Measurements from ENCODE around the gene LYRM4.
A peak's percentile ranks its signal among the peaks of the same experiment; 100 is the strongest.

LYRM4 gene

DNA sequence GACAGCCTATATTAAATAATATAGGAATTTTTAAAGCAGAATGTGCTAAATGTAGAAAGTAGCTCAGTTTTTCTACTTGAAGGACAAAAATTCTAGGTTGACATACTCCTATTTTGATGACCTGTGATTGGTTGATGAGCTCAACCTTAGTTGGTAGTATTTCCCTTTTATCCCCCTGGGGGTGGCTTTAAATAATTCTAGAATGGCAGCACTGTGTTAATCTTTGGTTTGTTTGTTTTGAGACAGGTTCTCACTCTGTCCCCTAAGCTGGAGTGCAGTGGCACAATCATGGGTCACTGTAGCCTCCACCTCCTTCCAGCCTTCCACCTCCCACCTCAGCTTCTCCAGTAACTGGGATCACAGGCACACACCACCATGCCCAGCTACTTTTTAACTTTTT, 29.8 kb upstream of the LYRM4 start:
- no peak for DNase-seq (ENCODE audit: low read depth)
- H3K4me3 ChIP-seq (ENCODE audit: low read depth, low read length) = no peak overlapping the region
- TF ChIP-seq, protein P1, sequence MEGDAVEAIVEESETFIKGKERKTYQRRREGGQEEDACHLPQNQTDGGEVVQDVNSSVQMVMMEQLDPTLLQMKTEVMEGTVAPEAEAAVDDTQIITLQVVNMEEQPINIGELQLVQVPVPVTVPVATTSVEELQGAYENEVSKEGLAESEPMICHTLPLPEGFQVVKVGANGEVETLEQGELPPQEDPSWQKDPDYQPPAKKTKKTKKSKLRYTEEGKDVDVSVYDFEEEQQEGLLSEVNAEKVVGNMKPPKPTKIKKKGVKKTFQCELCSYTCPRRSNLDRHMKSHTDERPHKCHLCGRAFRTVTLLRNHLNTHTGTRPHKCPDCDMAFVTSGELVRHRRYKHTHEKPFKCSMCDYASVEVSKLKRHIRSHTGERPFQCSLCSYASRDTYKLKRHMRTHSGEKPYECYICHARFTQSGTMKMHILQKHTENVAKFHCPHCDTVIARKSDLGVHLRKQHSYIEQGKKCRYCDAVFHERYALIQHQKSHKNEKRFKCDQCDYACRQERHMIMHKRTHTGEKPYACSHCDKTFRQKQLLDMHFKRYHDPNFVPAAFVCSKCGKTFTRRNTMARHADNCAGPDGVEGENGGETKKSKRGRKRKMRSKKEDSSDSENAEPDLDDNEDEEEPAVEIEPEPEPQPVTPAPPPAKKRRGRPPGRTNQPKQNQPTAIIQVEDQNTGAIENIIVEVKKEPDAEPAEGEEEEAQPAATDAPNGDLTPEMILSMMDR (IDR thresholded peaks at IDR 0.05; ENCODE audit: low read depth, low read length, missing control alignments) = no peak
- in situ Hi-C loops (cut with HindIII; ENCODE audit: low sequenced_read_pairs) = no loop called here

DNA sequence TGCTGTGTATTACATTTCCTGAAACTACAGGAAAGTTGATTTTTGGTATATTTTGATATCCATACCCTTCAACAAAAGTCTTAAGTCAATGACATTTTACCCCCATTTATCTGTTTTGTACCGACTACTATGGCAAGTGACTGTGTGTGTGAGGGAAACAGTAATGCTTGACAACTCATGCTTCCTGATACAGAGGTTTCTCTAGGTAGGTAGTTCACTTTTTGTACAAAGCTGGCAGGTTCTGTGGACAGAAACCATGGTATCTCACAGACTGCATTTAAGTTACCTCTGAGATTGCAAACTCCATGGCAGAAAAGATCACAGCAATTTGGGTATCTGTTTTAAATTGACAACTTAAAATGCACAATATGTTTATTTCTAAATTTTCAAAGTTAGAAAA, 29.3 kb upstream of the LYRM4 start:
- TF ChIP-seq, protein P1 (IDR thresholded peaks at IDR 0.05; ENCODE audit: low read depth, low read length, missing control alignments) = no peak
- in situ Hi-C loops (cut with HindIII; ENCODE audit: low sequenced_read_pairs) = no loop called here
- no peak for DNase-seq (ENCODE audit: low read depth)
- H3K4me3 ChIP-seq (ENCODE audit: low read depth, low read length) = no peak overlapping the region

DNA sequence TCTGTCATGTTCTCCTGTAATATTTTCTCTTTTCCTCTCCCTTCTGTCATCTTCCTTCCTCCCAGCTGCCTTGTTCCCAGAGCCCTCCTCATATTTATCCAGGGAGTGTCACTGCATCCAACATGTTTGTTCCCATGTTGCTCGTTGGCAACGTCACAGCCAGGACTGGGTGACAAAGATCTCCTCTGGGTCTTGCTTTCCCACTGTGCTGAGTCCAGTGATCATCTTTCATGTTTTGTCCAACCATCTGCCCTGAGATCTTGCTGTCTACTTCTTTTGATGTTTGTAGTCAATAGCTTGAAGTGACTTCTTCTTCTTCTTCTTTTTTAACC, 27.2 kb upstream of the LYRM4 start:
- TF ChIP-seq, protein P1 (IDR thresholded peaks at IDR 0.05; ENCODE audit: low read depth, low read length, missing control alignments) = no peak
- DNase-seq (ENCODE audit: low read depth) = no peak
- in situ Hi-C loops (cut with HindIII; ENCODE audit: low sequenced_read_pairs) = no loop called here
- no peak overlapping the region for H3K4me3 ChIP-seq (ENCODE audit: low read depth, low read length)

DNA sequence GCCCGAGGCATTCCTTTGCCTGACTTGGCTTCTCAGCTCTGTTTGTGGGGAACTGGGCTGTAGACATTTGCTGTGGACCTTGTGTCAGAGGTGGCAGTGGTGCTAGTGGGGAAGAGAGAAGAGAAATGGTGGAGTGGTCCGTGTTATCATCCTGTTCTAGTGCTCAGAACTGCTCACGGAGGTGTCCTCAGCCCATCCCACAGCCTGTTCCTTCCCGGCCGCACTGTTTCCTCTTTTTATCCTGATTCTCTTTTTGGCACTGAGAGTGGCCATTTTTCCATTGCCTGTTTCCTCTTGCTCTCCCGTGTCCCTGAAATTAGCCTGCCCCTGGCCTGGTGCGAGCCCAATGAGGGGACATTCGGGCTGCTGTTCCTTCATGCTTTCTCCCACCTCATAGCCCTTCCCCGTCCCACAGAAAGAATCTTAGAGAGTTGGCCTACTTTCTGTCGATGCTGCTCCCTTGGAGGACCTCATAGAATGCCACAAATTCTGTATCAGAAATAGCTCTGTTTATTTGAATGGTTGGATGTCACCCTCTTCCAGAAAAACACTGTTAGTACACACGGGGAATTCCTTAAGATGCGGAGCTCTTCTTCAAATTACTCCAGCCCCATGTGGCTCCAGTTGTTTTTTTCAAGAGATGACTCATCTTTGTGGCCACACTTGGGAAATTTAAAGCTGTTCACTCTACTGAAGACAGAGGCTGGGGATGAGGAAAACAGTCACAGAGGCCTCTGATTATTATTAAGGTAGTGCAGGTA, 26.6 kb upstream of the LYRM4 start:
- DNase-seq (ENCODE audit: low read depth) = peak; percentile 65
- no peak overlapping the region for H3K4me3 ChIP-seq (ENCODE audit: low read depth, low read length)
- in situ Hi-C loops (cut with HindIII; ENCODE audit: low sequenced_read_pairs) = no loop called here
- TF ChIP-seq, protein P1 (IDR thresholded peaks at IDR 0.05; ENCODE audit: low read depth, low read length, missing control alignments) = peak; percentile 14

DNA sequence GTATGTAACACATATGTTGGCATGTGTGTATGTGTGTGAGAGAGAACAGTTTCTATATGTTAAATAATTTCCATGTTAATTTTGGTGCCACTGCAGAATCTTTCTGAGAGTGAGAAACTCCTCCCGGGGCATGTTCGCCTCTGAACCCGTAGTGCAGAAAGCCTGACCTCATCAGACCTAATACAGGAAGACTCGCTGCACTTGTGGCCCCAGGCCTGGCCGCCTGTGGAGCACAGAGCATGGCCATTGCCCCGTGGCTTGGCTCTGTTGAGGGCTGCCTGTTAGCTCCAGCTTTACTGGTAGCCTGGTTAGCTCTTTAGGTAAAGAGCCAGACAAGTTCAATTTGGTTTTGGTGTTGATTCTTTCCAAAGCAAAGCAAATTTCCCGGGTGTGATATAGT, 26.0 kb upstream of the LYRM4 start:
- in situ Hi-C loops (cut with HindIII; ENCODE audit: low sequenced_read_pairs) = no loop called here

DNA sequence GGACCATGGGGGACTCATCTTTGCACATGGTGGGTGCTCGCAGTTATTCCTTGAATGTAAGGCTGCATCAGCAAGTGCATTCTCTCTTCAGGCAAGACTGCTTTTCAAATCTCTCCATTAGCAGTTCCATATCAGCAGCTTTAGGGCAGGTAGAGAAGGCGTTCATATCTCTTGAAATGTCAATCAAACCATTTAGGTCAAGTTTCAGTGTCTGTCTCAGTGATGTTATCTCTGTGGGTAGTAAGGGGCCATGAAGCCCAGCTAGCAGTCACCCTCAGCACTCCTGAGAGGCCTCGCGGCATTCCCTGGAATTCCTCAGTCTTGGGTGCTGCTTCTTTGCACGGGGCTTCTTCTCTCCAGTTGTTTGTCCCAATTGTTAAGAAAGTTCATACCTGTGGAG, 24.8 kb upstream of the LYRM4 start:
- no peak for DNase-seq (ENCODE audit: low read depth)
- no peak overlapping the region for H3K4me3 ChIP-seq (ENCODE audit: low read depth, low read length)
- in situ Hi-C loops (cut with HindIII; ENCODE audit: low sequenced_read_pairs) = no loop called here
- TF ChIP-seq, protein P1 (IDR thresholded peaks at IDR 0.05; ENCODE audit: low read depth, low read length, missing control alignments) = no peak

More for the DNA sequence above, 26.0 kb upstream of the LYRM4 start:
- TF ChIP-seq, protein P1 (IDR thresholded peaks at IDR 0.05; ENCODE audit: low read depth, low read length, missing control alignments) = no peak
- no peak overlapping the region for H3K4me3 ChIP-seq (ENCODE audit: low read depth, low read length)
- DNase-seq (ENCODE audit: low read depth) = no peak
